HG02588 (cell line): Measurements from ENCODE around the gene ALDOA.

Source experiments
- ATAC-seq: cut with Tn5 transposase; IDR thresholded peaks from one replicate; pipeline ENCODE4 v1.9.1; 2021; ENCODE audit warnings: mild to moderate bottlenecking, moderate library complexity; ENCODE audit not compliant: unreplicated experiment

ALDOA gene

DNA sequence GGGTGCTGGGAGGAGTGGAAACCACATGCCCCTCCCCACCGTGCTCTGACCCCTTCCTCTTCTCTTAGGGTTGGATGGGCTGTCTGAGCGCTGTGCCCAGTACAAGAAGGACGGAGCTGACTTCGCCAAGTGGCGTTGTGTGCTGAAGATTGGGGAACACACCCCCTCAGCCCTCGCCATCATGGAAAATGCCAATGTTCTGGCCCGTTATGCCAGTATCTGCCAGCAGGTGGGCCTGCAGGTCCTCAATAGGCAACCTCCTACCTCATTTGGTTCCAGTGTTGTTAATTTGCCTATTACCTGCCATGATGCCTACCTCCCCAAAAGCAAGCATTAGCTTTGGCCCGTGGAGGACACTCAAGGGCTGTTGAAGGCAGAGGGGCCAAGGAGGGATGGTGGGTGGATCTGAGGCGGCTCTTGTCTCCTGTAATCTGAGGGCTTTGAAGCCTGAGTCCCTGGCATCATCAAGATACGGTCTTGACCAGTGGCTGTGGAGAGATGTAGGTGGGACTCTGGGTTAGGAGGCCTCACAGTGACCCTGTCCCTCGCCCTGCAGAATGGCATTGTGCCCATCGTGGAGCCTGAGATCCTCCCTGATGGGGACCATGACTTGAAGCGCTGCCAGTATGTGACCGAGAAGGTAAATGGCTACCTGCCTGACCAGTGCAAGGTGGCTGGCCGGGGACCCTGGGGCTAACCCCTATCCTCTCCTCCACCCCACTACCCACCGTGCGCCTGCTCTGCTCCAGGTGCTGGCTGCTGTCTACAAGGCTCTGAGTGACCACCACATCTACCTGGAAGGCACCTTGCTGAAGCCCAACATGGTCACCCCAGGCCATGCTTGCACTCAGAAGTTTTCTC lies 3.4 kb downstream of the ALDOA start:
- ATAC-seq, result no peak

DNA sequence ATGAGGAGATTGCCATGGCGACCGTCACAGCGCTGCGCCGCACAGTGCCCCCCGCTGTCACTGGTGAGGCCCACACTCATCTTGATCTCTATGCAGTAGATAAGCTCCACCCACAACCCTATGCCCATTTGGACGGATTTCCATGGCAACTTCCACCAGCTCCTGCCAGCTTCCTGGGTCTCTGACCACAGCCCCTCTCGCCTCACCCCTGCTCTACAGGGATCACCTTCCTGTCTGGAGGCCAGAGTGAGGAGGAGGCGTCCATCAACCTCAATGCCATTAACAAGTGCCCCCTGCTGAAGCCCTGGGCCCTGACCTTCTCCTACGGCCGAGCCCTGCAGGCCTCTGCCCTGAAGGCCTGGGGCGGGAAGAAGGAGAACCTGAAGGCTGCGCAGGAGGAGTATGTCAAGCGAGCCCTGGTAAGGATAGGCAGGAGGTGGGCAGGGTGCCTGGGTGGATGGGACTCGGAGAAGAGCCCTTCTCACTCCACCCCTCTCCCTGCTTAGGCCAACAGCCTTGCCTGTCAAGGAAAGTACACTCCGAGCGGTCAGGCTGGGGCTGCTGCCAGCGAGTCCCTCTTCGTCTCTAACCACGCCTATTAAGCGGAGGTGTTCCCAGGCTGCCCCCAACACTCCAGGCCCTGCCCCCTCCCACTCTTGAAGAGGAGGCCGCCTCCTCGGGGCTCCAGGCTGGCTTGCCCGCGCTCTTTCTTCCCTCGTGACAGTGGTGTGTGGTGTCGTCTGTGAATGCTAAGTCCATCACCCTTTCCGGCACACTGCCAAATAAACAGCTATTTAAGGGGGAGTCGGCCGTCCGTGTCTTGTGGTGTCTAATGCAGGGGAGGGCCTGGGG lies 4.3 kb downstream of the ALDOA start:
- ATAC-seq, result no peak

DNA sequence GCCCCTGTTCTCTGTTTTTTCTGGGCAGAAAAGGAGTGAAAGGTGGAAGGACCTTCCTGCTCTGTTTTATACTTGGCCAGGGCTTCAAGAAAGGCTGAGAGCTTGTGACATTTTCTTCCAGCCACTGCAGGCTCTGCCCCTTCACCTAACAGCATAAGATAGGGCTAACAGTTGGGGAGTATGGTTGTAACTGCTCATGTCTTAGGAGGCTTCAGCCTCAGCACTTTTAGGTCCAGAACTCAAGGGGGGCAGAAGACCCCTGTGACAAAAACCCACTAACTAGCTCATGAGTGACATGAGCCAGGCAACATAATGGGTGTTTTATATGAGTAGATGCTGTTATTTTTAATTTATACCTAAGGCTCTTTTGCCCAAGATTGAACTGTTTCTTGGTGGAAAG lies 4.9 kb downstream of the ALDOA start:
- no peak for ATAC-seq

DNA sequence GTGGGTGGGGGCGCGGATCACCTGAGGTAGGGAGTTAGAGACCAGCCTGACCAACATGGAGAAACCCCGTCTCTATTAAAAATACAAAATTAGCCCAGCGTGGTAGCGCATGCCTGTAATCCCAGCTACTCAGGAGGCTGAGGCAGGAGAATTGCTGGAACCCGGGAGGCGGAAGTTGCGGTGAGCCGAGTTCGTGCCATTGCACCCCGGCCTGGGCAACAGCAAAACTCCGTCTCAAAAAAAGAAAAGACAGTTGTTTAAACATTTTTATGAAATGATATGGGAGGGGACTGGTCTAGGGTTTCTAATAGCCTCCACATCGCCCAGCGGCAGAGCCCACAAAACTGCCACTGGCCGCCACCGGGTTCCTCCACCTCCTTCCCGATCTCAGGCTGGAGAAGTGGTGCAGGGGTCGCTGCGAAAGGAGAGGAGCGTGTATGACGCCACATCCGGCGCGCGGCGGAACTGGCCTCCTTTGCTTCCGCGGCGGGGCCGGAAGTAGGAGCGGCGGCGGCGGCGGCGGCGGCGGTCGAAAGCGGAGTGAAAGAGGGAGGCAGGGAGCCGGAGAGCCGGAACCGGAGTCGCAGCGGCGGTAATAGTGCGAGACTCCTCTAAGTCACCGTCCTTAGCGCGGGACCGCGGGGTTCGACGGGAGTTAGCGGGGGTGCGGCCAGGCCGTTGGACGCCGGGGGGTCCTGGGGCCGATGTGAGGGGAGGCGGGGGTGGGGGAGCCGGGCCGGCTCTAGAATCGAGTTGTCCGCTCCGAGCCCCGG lies 10.1 kb downstream of the ALDOA start, which contains the start of gene PPP4C:
TSS of gene PPP4C (plus strand) at position 492 of the 773 bp plus-strand sequence. CDS start 384 bp downstream, outside the sequence.
- peak; percentile 83 for ATAC-seq

DNA sequence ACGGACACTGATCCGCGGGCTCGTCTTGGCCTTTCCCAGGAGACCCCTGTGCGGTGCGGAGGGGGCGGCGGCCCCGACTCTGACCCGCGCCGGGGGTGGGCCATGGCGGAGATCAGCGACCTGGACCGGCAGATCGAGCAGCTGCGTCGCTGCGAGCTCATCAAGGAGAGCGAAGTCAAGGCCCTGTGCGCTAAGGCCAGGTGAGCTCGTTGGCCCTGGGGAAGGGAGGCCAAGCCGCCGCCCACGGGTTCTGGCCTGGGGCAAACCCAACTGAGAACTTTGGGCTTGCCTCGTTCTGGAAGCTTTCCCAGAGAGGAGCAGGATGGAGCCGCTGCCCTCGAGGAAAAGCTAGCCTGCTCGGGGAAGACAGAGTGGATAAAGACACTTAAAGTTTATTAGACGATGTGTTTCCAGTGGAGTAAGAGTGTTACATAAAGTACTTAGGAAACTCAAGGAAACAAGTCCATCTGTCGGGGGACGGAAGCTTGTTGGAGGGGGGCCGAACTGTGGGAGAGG lies 10.8 kb downstream of the ALDOA start:
- ATAC-seq, result peak; percentile 27

DNA sequence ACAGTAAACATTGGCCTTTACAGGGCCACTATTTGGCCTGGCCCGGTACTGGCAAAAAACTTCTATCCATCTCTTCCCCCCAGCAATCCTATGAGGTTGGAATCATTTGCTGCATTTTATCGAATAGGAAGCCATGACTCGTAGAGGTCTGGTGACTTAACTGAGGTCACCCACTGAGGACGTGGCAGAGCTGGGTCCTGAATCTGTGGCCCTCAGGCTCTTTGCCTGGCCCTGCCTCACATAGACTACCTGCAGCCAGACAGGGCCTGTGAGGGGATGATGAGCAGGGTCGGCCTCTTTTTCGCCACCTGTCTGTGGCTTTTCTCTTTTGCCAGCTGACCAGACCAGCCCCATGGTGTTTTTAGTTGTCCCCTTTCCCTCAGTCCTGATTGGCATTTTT lies 12.1 kb downstream of the ALDOA start:
- ATAC-seq, result no peak

DNA sequence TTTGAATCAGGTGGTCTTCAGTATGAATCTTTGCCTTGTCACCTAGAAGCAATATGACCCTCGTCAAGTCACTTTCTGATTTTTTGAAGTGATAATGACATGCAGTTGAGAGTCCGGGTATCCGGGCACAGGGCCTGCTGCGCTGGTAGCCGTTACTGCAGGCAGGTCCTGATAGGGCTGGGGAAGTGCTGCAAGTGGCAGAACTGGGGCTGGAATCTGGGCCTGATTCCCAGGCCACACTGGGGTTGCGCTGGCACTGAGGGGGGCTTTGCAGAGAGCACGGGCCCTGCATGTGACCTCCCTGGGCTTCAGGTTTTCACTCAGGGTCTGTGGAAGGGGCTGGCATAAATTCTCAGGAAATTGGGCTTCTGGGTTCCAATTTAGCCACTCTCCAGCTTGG lies 13.2 kb downstream of the ALDOA start:
- ATAC-seq, result no peak

DNA sequence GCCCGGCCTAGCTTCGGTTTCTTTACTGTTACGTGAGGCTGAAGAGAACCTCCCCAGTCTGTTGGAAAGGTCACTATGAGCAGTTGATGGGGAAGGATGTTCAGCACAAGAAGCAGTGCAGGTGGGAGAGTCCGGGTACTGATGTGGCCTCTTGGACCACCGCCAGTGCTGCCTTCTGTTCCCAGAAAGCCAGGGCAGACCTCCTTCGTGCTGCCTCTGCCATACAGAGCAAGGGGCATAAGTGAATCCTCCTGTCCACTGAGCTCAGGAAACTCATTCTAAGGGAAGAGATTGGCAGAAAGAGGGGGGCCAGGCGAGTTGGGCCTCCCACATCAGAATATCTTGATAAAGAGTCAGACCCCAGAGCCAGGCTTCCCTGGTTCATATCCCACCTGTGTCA lies 13.9 kb downstream of the ALDOA start:
- no peak for ATAC-seq

DNA sequence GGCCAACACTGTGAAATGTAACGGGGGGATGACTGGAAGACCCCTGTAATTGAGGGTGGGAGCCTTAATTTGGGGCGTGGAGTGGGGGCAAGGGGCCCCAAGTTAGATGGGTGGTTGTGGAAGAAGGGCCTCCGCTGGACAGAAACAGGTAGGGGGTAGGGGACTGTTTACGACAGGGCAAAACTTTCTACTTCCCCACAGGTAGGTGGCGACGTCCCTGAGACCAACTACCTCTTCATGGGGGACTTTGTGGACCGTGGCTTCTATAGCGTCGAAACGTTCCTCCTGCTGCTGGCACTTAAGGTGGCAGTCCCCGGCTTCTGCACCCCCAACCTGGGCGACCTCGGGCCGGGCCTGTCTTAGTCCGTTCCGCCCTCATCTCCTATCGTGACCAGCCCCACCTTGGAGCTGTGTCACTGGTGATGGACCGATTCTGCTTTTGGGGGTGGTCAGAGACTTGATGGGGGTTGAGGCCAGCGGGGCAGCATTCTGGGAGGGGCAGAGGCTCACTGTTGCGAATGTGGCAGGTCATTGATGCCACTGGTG lies 17.1 kb downstream of the ALDOA start:
- no peak for ATAC-seq

DNA sequence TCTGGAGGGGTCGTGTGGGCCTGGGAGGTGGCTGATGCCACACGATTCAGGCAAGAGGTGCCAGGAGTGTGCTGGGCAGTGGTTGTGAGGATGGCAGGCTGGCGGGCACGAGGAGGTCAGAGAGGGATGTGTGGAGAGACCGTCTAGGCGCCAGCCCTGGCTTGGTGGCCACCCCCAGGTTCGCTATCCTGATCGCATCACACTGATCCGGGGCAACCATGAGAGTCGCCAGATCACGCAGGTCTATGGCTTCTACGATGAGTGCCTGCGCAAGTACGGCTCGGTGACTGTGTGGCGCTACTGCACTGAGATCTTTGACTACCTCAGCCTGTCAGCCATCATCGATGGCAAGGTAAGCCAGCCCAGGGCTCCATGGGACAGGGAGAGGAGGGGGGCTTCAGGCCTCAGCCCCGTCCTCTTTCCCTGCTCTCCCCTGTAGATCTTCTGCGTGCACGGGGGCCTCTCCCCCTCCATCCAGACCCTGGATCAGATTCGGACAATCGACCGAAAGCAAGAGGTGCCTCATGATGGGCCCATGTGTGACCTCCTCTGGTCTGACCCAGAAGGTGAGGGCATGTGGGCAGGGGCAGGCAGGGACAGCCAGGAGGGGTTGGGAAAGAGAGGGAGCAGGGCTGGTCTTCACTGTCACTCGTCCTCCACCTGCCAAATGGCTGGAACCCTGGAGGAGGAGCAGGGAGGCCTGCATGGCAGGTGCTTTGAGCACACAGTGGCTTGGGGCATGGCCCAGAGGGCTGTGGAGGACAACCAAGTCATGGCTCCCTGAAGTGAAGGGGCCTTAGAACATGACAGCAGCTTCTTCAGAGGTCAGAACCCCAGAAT lies 17.9 kb downstream of the ALDOA start:
- no peak for ATAC-seq

DNA sequence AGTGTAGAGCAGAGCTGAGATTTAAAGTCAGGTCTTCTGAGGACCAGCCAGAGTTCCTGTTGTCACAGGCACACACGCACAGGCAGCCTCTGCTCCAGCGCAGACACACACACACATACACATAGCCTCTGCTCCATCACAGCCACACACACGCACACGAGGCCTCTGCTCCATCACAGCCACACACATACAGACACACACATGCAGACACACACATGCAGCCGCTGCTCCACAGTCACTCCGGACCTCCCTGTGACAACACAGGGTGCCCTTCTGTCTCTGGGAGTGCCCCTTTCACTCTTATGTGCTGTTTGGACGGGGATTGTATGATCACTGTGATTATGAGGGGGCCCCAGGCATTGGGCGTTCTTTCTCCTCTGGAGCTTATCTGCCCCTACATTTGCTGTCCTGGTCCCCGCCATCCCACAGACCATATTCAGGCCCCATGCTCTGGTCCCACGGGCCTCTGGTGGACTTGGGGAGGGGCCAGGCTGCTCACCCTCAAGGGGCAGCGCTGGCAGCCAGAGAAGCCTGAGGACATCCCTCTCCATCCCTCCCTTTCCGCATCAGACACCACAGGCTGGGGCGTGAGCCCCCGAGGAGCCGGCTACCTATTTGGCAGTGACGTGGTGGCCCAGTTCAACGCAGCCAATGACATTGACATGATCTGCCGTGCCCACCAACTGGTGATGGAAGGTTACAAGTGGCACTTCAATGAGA lies 18.7 kb downstream of the ALDOA start:
- ATAC-seq, result no peak

DNA sequence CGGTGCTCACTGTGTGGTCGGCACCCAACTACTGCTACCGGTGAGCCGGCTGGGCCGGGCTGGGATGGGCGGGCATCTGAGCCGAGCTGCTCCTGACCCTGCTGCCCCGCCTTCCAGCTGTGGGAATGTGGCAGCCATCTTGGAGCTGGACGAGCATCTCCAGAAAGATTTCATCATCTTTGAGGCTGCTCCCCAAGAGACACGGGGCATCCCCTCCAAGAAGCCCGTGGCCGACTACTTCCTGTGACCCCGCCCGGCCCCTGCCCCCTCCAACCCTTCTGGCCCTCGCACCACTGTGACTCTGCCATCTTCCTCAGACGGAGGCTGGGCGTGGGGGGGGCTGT lies 19.2 kb downstream of the ALDOA start:
- no peak for ATAC-seq

DNA sequence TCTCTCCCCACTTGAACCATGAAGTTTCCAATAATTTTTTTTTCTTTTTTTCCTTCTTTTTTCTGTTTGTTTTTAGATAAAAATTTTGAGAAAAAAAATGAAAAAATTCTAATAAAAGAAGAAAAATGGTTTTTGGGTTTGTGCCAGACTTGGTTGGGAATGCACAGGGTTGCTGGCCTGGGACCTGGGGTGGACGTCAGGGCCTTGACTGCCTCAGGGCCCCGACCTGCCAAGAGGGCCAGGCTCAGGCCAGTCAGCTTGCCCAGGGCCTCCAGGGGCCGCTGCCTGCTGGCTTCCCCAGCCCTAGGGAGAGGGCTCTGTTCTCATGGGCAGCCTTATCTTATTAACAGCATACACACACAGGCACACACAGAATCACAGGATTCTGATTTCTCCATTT lies 19.7 kb downstream of the ALDOA start:
- no peak for ATAC-seq

DNA sequence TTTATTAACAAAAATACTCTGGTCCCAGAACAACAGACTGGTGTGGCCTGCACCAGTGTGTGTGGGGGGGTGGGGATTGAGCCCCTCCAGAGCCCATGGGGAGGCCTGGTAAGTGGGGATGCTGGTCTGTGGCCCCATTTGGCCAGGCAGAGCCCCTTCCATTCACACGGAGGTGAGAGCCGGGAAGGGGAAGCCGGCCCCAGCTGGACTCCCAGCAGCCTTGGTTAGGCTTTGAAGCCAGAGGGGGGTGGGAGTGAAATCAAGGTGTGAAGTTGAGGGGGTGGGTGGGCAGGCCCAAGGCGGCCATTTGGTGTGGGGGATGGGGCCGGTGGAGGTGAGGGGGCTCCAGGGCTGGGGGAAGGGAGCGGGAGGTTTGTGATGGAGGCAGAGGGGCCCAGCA lies 20.3 kb downstream of the ALDOA start:
- ATAC-seq, result no peak

DNA sequence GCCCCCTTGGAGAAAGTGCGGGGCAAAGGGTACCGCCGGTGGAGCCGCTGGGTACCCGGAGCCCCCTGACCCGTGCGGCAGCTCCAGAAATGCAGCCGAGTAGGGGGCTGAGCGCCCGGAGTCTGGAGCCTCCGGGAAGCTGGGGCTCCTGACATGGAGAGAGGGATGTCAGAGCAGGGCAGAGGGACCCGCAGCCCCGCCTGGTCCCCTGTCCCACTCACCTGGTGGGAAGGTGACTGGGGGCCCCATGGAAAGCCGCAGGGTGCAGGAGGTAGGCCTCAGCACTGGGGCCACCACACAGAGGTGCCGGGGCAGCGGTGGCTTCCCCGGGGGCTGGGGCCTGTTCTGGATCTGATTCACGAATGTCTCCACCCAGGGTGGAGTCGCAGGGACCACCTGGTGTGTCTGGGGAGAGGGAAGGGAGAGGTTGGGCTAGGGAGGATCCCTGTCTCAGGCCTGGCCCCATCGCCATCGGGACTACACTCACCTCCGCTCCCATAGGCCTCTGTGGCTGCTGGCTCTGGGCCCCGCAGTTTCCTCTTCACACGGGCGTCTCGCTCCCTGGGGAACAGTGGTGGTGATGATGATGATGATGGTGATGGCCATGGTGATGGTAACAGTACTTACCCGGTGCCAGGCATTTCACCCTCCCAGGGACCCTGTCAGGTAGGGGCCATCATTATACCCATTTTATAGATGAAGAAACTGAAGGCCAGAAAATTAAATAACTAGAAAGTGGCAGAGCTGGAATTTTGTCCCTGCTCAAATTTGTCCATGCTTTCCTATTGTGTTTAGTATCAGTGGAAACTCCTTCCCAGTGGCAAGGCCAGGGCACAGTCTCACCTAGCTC lies 21.0 kb downstream of the ALDOA start:
- no peak for ATAC-seq

DNA sequence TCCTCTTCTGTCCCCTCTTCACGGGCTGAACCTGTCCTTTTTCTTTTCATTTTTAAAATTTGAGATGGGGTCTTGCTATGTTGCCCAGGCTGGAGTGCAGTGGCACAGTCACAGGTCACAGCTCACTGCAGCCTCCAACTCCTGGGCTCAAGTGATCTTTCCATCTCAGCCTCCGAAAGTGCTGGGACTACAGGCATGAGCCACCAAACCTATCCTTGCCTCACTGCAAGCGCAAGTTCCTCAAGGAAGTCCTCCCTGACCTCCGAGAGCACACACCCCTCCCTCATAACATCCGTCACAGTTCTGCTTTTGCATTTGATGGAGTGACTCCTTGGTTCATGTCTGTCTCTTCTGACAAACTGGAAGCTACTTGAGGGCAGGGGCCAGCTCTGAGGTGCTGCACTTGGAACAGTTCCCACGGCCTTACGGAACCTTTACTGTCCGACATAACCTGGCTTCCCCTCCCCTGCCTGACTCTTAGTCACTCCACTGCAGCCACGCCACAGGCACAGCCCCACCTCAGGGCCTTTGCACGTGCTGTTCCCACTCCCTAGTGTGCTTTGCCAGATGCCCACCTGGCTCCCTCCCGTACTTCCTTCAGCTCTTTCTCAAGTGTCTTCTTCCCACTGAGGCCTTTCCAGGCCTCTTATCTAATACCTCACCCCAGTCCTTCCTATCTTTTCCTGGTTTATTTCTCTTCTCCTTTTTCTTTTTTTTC lies 21.8 kb downstream of the ALDOA start:
- no peak for ATAC-seq

DNA sequence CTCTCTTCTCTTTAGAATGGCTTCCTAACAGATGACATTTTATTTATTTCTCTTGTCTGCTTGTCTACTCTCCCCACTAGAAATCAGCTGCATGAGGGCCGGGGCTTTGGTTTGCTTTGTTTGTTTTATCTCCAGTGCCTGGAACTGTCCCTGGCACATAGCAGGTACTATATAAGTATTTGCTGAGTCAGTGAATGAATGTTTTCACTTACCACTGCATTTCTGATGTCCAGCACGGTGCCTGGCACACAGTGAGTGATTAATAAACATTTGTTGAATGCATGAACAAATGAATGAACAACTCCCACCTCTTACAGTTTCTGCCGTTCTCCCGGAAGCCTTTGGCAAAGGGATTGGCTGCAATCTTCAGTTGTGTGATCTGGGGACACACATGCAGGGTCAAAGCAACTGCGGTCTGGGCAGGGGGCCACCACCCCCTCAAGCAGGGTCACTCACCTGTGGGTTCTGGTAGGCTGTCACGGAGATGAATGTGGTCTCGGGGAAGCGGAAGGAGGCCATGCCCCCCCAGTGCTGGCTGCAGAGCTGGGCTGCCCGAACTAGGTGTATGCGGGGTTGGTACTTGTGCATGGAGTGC lies 22.8 kb downstream of the ALDOA start:
- no peak for ATAC-seq
